WTC11 (cell line): ENCODE data around the gene SETD1B. TPM values are rescaled to one million over a fixed set of nuclear protein-coding genes. Genes with fewer than 3 reads are reported as not detected.

Experiments
- ATAC-seq: fragments of 200-7000 bp; cut with Tn5 transposase; 2 replicates; pipeline ENCODE4 v1.10.0; 2021; ENCODE audit warnings: mild to moderate bottlenecking, moderate library complexity
- CTCF ChIA-PET: fragments of 300-600 bp; sonication (Branson Sonifier 250); formaldehyde crosslinking; loops from one replicate; lab custom pipeline; 2021; ENCODE audit warnings: antibody characterized with exemption; lab: Charles Lee
- POLR2A ChIA-PET: fragments of 350-600 bp; sonication (Branson Sonifier 250); formaldehyde crosslinking; loops from one replicate; lab custom pipeline; 2021; ENCODE audit warnings: antibody characterized with exemption; lab: Charles Lee
- DNase-seq: peaks from one replicate; pipeline ENCODE4 v3.0.0; 2021; ENCODE audit warnings: low spot score
- H3K27ac Mint-ChIP-seq: 2 replicates; pipeline ENCODE4 v1.8.0; 2021; ENCODE audit warnings: mixed read lengths
- H3K27me3 Mint-ChIP-seq: 2 replicates; pipeline ENCODE4 v1.8.0; 2021; ENCODE audit warnings: low read depth, mild to moderate bottlenecking, moderate library complexity, mixed read lengths
- H3K36me3 Mint-ChIP-seq: 2 replicates; pipeline ENCODE4 v1.8.0; 2021; ENCODE audit warnings: mixed read lengths
- H3K4me1 Mint-ChIP-seq: 2 replicates; pipeline ENCODE4 v1.8.0; 2022; ENCODE audit warnings: mixed read lengths
- H3K4me3 Mint-ChIP-seq: 2 replicates; pipeline ENCODE4 v1.8.0; 2021; ENCODE audit warnings: mild to moderate bottlenecking, moderate library complexity, mixed read lengths
- H3K9me3 Mint-ChIP-seq: 2 replicates; pipeline ENCODE4 v1.8.0; 2021; ENCODE audit warnings: mixed read lengths
- CTCF ChIP-seq: fragments of 200-600 bp; IDR thresholded peaks from 2 replicates; pipeline ENCODE4 v1.8.0; 2022; ENCODE audit warnings: antibody characterized with exemption
- ETV6 ChIP-seq: sonication (generic); formaldehyde crosslinking; IDR thresholded peaks from 2 replicates; pipeline ENCODE4 v1.8.1; 2022; ENCODE audit warnings: mild to moderate bottlenecking, missing genetic modification reagents
- GABPB1 ChIP-seq: sonication (generic); formaldehyde crosslinking; IDR thresholded peaks from 2 replicates; pipeline ENCODE4 v1.8.1; 2023; ENCODE audit warnings: mild to moderate bottlenecking, missing genetic modification reagents
- GRHL2 ChIP-seq: fragments of 250-450 bp; sonication (Bioruptor Pico); IDR thresholded peaks from 2 replicates; pipeline ENCODE4 v1.8.0; 2022; ENCODE audit warnings: mild to moderate bottlenecking, moderate library complexity; ENCODE audit not compliant: insufficient replicate concordance, severe bottlenecking
- GTF2I ChIP-seq: fragments of 250-450 bp; sonication (Bioruptor Pico); conservative IDR thresholded peaks from 2 replicates; pipeline ENCODE4 v1.4.0; 2021; ENCODE audit warnings: mild to moderate bottlenecking
- JAZF1 ChIP-seq: fragments of 250-450 bp; sonication (Bioruptor Pico); IDR thresholded peaks from 2 replicates; pipeline ENCODE4 v1.9.0; 2021; ENCODE audit warnings: moderate library complexity, mild to moderate bottlenecking, inconsistent platforms
- NFYB ChIP-seq: sonication (generic); formaldehyde crosslinking; conservative IDR thresholded peaks from 2 replicates; pipeline ENCODE4 v1.8.0; 2022; ENCODE audit warnings: low read depth, missing genetic modification reagents
- NR2C2 ChIP-seq: sonication (generic); formaldehyde crosslinking; IDR thresholded peaks from 2 replicates; pipeline ENCODE4 v1.8.0; 2022; ENCODE audit warnings: mild to moderate bottlenecking, missing genetic modification reagents
- SOX15 ChIP-seq: fragments of 250-450 bp; sonication (Bioruptor Pico); IDR thresholded peaks from 2 replicates; pipeline ENCODE4 v1.9.0; 2021; ENCODE audit warnings: mild to moderate bottlenecking
- ZBTB21 ChIP-seq: sonication (generic); formaldehyde crosslinking; IDR thresholded peaks from 2 replicates; pipeline ENCODE4 v1.8.1; 2023; ENCODE audit warnings: mild to moderate bottlenecking, missing genetic modification reagents, borderline replicate concordance
- ZNF138 ChIP-seq: sonication (generic); formaldehyde crosslinking; conservative IDR thresholded peaks from 2 replicates; pipeline ENCODE4 v1.8.1; 2022; ENCODE audit warnings: mild to moderate bottlenecking, moderate library complexity, missing genetic modification reagents
- ZNF219 ChIP-seq: sonication (generic); formaldehyde crosslinking; IDR thresholded peaks from 2 replicates; pipeline ENCODE4 v1.8.0; 2023; ENCODE audit warnings: missing genetic modification reagents, mild to moderate bottlenecking, borderline replicate concordance
- ZNF317 ChIP-seq: sonication (generic); formaldehyde crosslinking; IDR thresholded peaks from 2 replicates; pipeline ENCODE4 v1.8.1; 2023; ENCODE audit warnings: low read depth, mild to moderate bottlenecking, moderate library complexity, missing genetic modification reagents, borderline replicate concordance
- total RNA-seq: library from RNA; stranded (reverse); gene quantifications from 3 replicates; pipeline ENCODE4 v1.2.3, GENCODE V29; 2021
- TF ChIP-seq, protein P1 (sequence below): sonication (generic); formaldehyde crosslinking; IDR thresholded peaks from 2 replicates; pipeline ENCODE4 v1.8.1; 2023; ENCODE audit warnings: mild to moderate bottlenecking, missing genetic modification reagents
- TF ChIP-seq, protein P2 (sequence below): sonication (generic); formaldehyde crosslinking; IDR thresholded peaks from 2 replicates; pipeline ENCODE4 v1.8.0; 2022; ENCODE audit warnings: mild to moderate bottlenecking, missing genetic modification reagents
- TF ChIP-seq, protein P3 (sequence below): fragments of 250-450 bp; sonication (Bioruptor Pico); conservative IDR thresholded peaks from 2 replicates; pipeline ENCODE4 v1.9.0; 2021; ENCODE audit warnings: mild to moderate bottlenecking
- TF ChIP-seq, protein P4 (sequence below): sonication (generic); formaldehyde crosslinking; IDR thresholded peaks from 2 replicates; pipeline ENCODE4 v1.8.1; 2023; ENCODE audit warnings: mild to moderate bottlenecking, missing genetic modification reagents

Gene SETD1B
- total RNA-seq, 1 experiment from 2014 or later: 19.5 TPM

GRCh38 chr12:121857322-121858246, 53.8 kb downstream of the SETD1B start:
- Mint-ChIP-seq H3K4me3 (no peak overlapping the region), H3K4me1 (peaks cover 15% of the 10 kb centered on the region), H3K36me3 (no peaks in the 10 kb centered on the region), H3K27me3 (no peaks in the 10 kb centered on the region), H3K9me3 (no peaks in the 10 kb centered on the region), H3K27ac (0 out of 2 replicates have a peak overlapping the region, but pooled peaks have one; percentile 15)
- ChIA-PET POLR2A (no interaction called here), CTCF (interaction anchor here (1.4 to 1.8 kb wide), 2 partner anchors 46 to 63 kb away, joined by 4 to 6 read pairs; no protein-coding TSS in a partner anchor)
- ATAC-seq (peak; percentile 34), DNase-seq (no peak)
- TF ChIP-seq GABPB1 (CRISPR knock-in tag) (peak; percentile 89), ZNF138 (CRISPR knock-in tag) (no peak)

GRCh38 chr12:121858318-121858661, 54.5 kb downstream of the SETD1B start:
- Mint-ChIP-seq H3K36me3 (no peaks in the 10 kb centered on the region), H3K27me3 (no peaks in the 10 kb centered on the region), H3K9me3 (no peaks in the 10 kb centered on the region), H3K27ac (peak overlapping the region; percentile 37; the same call in 1 of the 2 replicates), H3K4me3 (no peak overlapping the region), H3K4me1 (peaks cover 15% of the 10 kb centered on the region)
- ATAC-seq: no peak
- ChIA-PET CTCF (interaction anchor here (1.2 to 1.8 kb wide), 2 partner anchors 46 to 63 kb away, joined by 6 read pairs; no protein-coding TSS in a partner anchor), POLR2A (no interaction called here)
- no peak for TF ChIP-seq ZNF317 (CRISPR knock-in tag)
- no peak for TF ChIP-seq JAZF1
- TF ChIP-seq, protein P1, sequence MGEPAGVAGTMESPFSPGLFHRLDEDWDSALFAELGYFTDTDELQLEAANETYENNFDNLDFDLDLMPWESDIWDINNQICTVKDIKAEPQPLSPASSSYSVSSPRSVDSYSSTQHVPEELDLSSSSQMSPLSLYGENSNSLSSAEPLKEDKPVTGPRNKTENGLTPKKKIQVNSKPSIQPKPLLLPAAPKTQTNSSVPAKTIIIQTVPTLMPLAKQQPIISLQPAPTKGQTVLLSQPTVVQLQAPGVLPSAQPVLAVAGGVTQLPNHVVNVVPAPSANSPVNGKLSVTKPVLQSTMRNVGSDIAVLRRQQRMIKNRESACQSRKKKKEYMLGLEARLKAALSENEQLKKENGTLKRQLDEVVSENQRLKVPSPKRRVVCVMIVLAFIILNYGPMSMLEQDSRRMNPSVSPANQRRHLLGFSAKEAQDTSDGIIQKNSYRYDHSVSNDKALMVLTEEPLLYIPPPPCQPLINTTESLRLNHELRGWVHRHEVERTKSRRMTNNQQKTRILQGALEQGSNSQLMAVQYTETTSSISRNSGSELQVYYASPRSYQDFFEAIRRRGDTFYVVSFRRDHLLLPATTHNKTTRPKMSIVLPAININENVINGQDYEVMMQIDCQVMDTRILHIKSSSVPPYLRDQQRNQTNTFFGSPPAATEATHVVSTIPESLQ (CRISPR knock-in tag): no peak
- TF ChIP-seq, protein P2, sequence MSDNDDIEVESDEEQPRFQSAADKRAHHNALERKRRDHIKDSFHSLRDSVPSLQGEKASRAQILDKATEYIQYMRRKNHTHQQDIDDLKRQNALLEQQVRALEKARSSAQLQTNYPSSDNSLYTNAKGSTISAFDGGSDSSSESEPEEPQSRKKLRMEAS: no peak
- no peak for TF ChIP-seq SOX15 (CRISPR knock-in tag)
- TF ChIP-seq NFYB: no peak
- TF ChIP-seq ZNF219: no peak
- TF ChIP-seq NR2C2 (CRISPR knock-in tag): no peak
- TF ChIP-seq, protein P3, sequence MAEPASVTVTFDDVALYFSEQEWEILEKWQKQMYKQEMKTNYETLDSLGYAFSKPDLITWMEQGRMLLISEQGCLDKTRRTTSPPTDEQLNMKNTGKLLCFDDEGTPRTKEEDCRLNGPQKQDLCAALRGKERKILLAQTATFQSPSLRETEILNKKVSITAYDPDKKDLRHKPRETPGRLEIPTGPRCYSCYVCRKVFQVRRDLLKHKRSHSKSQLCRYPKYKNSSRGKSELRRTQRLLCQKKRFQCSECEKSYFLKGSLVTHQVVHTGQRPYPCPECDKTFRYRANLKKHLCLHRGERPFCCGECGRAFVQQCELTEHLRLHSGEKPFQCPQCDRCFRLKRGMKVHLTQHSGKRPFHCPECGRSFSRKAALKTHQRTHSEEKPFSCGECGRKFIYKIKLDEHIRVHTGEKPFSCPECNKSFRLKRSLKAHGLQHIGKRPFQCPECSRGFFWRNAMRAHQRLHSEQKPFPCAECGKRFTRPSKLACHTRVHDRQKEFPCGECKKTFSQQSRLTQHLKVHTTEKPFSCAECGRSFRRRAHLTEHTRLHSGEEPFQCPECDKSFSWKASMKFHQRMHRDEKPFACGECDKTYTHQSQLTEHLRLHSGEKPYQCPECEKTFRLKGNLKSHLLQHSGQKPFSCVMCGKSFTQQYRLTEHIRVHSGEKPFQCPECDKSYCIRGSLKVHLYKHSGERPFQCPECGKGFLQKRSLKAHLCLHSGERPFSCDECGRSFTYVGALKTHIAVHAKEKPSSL (CRISPR knock-in tag): no peak
- no peak for TF ChIP-seq GTF2I
- no peak for TF ChIP-seq ZBTB21
- TF ChIP-seq, protein P4, sequence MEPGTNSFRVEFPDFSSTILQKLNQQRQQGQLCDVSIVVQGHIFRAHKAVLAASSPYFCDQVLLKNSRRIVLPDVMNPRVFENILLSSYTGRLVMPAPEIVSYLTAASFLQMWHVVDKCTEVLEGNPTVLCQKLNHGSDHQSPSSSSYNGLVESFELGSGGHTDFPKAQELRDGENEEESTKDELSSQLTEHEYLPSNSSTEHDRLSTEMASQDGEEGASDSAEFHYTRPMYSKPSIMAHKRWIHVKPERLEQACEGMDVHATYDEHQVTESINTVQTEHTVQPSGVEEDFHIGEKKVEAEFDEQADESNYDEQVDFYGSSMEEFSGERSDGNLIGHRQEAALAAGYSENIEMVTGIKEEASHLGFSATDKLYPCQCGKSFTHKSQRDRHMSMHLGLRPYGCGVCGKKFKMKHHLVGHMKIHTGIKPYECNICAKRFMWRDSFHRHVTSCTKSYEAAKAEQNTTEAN (CRISPR knock-in tag): no peak
- TF ChIP-seq GRHL2 (CRISPR knock-in tag): no peak
- no peak for TF ChIP-seq CTCF
- TF ChIP-seq ETV6 (CRISPR knock-in tag): no peak
- no peak for DNase-seq
